Suprapubic skin (tissue), 4 donors: ENCODE data around the gene CSKMT. TPM values are rescaled to one million over a fixed set of nuclear protein-coding genes. Genes with fewer than 3 reads are reported as not detected.
"Not testable (repeated sequence)": the region's sequence is repeated elsewhere in the genome, so short reads cannot be mapped to it uniquely, and the experiment has no call there.

Source experiments
- DNase-seq, 2 donors: peaks; one replicate each; pipeline ENCODE4 v3.0.0-alpha.2; 2019; ENCODE audit warnings: low spot score in 2 of 2
- H3K27ac ChIP-seq: fragments of 200-600 bp; sonication (generic); one replicate; pipeline ENCODE4 v1.5.1; 2019
- H3K27me3 ChIP-seq: fragments of 200-600 bp; sonication (generic); one replicate; pipeline ENCODE4 v1.5.1; 2019
- H3K36me3 ChIP-seq: fragments of 200-600 bp; sonication (generic); one replicate; pipeline ENCODE4 v1.5.1; 2019
- H3K4me1 ChIP-seq: fragments of 200-600 bp; sonication (generic); one replicate; pipeline ENCODE4 v1.5.1; 2019
- H3K4me3 ChIP-seq: fragments of 200-600 bp; sonication (generic); one replicate; pipeline ENCODE4 v1.5.1; 2019; ENCODE audit warnings: mild to moderate bottlenecking
- H3K9me3 ChIP-seq: fragments of 200-600 bp; sonication (generic); one replicate; pipeline ENCODE4 v1.5.1; 2019
- CTCF ChIP-seq, 2 donors: fragments of 200-600 bp in 1 of 2; fragments of 450-650 bp in 1 of 2; sonication (generic) in 1 of 2; IDR thresholded peaks; one replicate each; pipeline ENCODE4 v1.5.1; 2016 to 2019; ENCODE audit warnings: antibody characterized with exemption in 2 of 2, mild to moderate bottlenecking in 1 of 2, moderate library complexity in 1 of 2
- EP300 ChIP-seq: sonication (generic); formaldehyde crosslinking; IDR thresholded peaks from one replicate; pipeline ENCODE4 v1.6.1; 2017; ENCODE audit warnings: antibody characterized with exemption
- POLR2A ChIP-seq, 2 donors: fragments of 450-650 bp; IDR thresholded peaks; one replicate each; pipeline ENCODE4 v1.6.1; 2017; ENCODE audit warnings: antibody characterized with exemption in 2 of 2, mild to moderate bottlenecking in 2 of 2, moderate library complexity in 2 of 2
- POLR2AphosphoS5 ChIP-seq, 3 donors: sonication (generic); formaldehyde crosslinking; IDR thresholded peaks; one replicate each; pipeline ENCODE4 v1.6.1; 2017; ENCODE audit warnings: antibody characterized with exemption in 3 of 3
- WGBS: methylation state at CpG from one replicate; pipeline ENCODE4 v1.1.5; 2018; 5-methylcytosine and 5-hydroxymethylcytosine counted together
- total RNA-seq, 4 donors: library from RNA; depleted of rRNA; stranded (reverse); fragments of >200 nt; gene quantifications; one replicate each; pipeline ENCODE4 v1.1.0, GENCODE V29; 2016

CSKMT gene
- total RNA-seq, 4 donors from 2014 or later = 2.8 to 6.0 (median 4.2) TPM

GRCh38 chr11:62648967-62649364 is 16.1 kb upstream of the CSKMT start:
- H3K36me3 ChIP-seq = peaks cover 29% of the 10 kb centered on the region
- no peak for TF ChIP-seq EP300
- no peak overlapping the region for H3K4me3 ChIP-seq
- no peaks in the 10 kb centered on the region for H3K9me3 ChIP-seq
- peaks cover 43% of the 10 kb centered on the region for H3K4me1 ChIP-seq
- H3K27me3 ChIP-seq = no peaks in the 10 kb centered on the region
- 92% methylated on average over 11 of the region's 11 CpGs for WGBS
- no peak overlapping the region for H3K27ac ChIP-seq
- DNase-seq = no peak

- no peaks in the 10 kb centered on the region for H3K27me3 ChIP-seq
These were observed 15.6 kb upstream of the CSKMT start for GRCh38 chr11:62649486-62649885.

GRCh38 chr11:62650283-62650682 is 14.8 kb upstream of the CSKMT start:
- H3K27me3 ChIP-seq, DNase-seq, H3K4me3 ChIP-seq, H3K27ac ChIP-seq, H3K9me3 ChIP-seq: not testable (repeated sequence)
- 96% methylated on average over 12 of the region's 12 CpGs for WGBS
- Histone ChIP-seq H3K4me1 (peaks cover 32% of the 10 kb centered on the region), H3K36me3 (peaks cover 24% of the 10 kb centered on the region)

More at GRCh38 chr11:62649486-62649885, 15.6 kb upstream of the CSKMT start:
- no peak for DNase-seq
- Histone ChIP-seq H3K4me3 (no peak overlapping the region), H3K36me3 (peaks cover 25% of the 10 kb centered on the region), H3K27ac (no peak overlapping the region), H3K9me3 (no peaks in the 10 kb centered on the region), H3K4me1 (peaks cover 40% of the 10 kb centered on the region)
- TF ChIP-seq POLR2AphosphoS5 (IDR thresholded peaks at IDR 0.05) (no peak), POLR2A (IDR thresholded peaks at IDR 0.05) (no peak), CTCF (IDR thresholded peaks at IDR 0.05) (no peak), EP300 (no peak)
- 94% methylated on average over 11 of the region's 11 CpGs for WGBS

GRCh38 chr11:62652161-62653006 is 12.7 kb upstream of the CSKMT start:
- TF ChIP-seq POLR2AphosphoS5 (IDR thresholded peaks at IDR 0.05) (no peak), EP300 (no peak), CTCF (IDR thresholded peaks at IDR 0.05) (no peak), POLR2A (IDR thresholded peaks at IDR 0.05) (no peak)
- peak overlapping the region; percentile 90 for H3K27ac ChIP-seq
- 31% methylated on average over 15 of the region's 16 CpGs for WGBS

GRCh38 chr11:62654297-62654696 is 10.8 kb upstream of the CSKMT start:
- H3K4me1 ChIP-seq = peaks cover 17% of the 10 kb centered on the region
- WGBS = 84% methylated on average over 11 of the region's 11 CpGs
- DNase-seq = no peak
- no peaks in the 10 kb centered on the region for H3K27me3 ChIP-seq
- peaks cover 8% of the 10 kb centered on the region for H3K36me3 ChIP-seq
- H3K4me3 ChIP-seq = no peak overlapping the region
- no peaks in the 10 kb centered on the region for H3K9me3 ChIP-seq
- H3K27ac ChIP-seq = no peak overlapping the region
- TF ChIP-seq CTCF (IDR thresholded peaks at IDR 0.05) (no peak), POLR2A (IDR thresholded peaks at IDR 0.05) (no peak), POLR2AphosphoS5 (IDR thresholded peaks at IDR 0.05) (no peak)

More at GRCh38 chr11:62652161-62653006, 12.7 kb upstream of the CSKMT start:
- Histone ChIP-seq H3K4me3 (peak overlapping the region; percentile 72), H3K27me3 (no peaks in the 10 kb centered on the region), H3K4me1 (peaks cover 19% of the 10 kb centered on the region), H3K36me3 (peaks cover 24% of the 10 kb centered on the region), H3K9me3 (no peaks in the 10 kb centered on the region)
- no peak for DNase-seq

GRCh38 chr11:62656796-62657429 is 8.2 kb upstream of the CSKMT start:
- WGBS = 57% methylated on average over 5 of the region's 5 CpGs
- Histone ChIP-seq H3K27ac (no peak overlapping the region), H3K27me3 (no peaks in the 10 kb centered on the region), H3K36me3 (no peaks in the 10 kb centered on the region), H3K4me1 (peaks cover 12% of the 10 kb centered on the region), H3K4me3 (no peak overlapping the region), H3K9me3 (no peaks in the 10 kb centered on the region)
- no peak for DNase-seq
- TF ChIP-seq POLR2A (IDR thresholded peaks at IDR 0.05) (no peak), POLR2AphosphoS5 (IDR thresholded peaks at IDR 0.05) (no peak), CTCF (IDR thresholded peaks at IDR 0.05) (no peak), EP300 (no peak)
